HG03469 (cell line): ENCODE data around the gene TSC22D1.
"Not testable (repeated sequence)": the region's sequence is repeated elsewhere in the genome, so short reads cannot be mapped to it uniquely, and the experiment has no call there.

Source experiments
- ATAC-seq: cut with Tn5 transposase; IDR thresholded peaks from one replicate; pipeline ENCODE4 v1.9.1; 2021; ENCODE audit warnings: mild to moderate bottlenecking, moderate library complexity, moderate number of reproducible peaks; ENCODE audit not compliant: unreplicated experiment

The TSC22D1 gene

DNA sequence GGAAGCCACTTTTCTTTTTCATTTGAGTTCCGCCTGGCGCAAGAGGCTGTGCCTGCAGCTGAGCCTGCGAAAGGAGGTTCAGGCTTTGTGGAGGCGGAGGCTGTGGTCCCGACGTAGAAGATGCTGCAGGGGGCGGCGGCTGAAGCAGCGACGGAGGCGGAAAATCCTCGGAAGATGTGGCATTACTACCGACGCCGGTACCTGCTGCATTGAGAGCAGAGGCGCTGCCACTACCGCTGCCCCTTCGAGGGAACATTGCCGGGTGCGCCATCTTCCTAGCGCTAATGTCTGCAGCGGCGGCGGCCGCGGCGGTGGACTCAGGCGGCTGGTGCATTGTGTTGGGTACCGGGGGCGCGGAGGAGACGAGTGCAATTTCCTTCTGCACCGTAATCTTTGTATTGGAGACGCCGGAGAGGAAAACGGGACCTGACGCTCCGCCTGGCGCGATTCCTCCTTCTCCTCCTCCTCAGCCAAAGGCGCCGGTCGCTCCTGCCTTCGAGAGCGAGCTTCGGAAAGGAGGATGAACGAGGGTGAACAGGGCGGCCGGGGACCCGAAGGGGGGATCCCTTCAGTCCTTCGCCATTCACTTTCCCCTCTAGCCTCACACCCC, at the start of gene TSC22D1:
TSS of gene TSC22D1 (minus strand) at position 590 of the 610 bp plus-strand sequence. CDS start at position 334, 256 bp downstream.
- no peak for ATAC-seq

DNA sequence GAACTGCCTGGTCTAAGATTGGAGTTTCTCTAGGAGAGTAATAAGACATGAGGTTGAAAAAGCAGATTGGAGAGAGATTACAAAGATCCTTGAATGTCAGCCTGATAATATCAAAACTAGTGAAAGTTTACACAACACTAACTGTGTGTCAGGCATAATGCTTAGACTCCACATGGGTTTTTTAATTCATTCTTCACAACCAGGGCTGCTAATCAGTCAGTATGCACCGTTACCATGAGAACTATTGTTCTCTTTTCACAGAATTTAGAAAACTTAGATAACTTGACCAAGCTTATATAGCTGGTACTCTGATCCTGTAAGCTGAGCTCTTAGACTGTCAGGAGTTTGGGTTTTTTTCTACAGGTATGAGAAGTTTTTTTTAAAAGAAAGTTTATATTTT, 46.6 kb upstream of the TSC22D1 start:
- no peak for ATAC-seq

DNA sequence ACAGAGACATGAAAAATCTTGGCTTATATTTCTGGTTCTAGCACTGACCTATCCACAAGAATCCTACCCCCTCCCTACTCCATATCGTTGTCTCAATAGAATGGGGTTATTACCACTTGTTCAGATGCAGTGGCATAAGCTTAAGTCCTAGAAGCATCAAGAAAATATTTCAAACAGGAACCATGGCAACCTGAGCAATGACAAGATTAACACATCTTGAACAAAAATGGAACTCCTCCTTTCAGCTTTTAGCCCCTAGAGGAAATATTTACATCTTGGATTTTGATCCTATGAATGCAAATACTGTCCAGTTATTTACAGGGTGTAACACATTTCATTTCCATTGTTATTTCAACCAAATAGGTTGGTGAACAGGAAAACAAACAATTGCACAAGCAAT, 46.1 kb upstream of the TSC22D1 start:
- no peak for ATAC-seq

DNA sequence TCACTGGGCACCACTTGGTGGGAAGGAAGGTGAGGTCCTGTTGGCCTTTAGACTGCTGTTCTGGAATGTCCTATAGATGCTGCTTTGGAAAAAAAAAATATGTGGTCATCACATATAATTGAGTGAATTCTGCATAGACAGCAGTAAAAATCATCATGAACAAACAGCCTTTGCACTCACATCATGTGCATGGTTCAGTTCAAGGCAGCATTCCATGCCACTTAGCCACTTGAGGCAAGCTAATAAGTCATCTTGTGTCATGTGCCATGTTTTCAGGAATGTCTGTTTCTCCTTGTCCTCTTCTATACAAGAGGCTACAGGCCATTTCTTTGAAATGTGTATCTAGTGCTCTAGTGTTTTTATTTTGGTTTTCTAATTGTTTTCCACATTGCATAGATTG, 43.9 kb upstream of the TSC22D1 start:
- no peak for ATAC-seq

DNA sequence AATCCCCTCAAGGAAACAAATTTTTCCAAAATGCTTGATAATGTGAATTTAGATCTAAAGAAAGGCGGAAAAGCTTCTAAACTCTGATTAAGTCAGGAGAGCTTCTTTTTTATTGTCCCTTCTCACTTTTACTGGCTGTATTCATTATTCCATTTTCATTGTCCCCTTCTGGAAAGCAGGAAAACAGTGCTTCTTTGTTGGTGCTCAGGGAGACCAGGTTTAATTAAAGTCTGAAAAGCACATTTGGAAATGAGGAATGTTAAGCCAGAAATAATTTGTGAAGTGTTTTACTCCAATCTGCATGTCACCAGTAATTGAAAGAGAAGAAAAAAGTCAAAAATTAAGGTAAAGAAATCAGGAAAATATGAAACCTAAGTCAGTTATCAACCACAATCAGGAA, 43.5 kb upstream of the TSC22D1 start:
- no peak for ATAC-seq

DNA sequence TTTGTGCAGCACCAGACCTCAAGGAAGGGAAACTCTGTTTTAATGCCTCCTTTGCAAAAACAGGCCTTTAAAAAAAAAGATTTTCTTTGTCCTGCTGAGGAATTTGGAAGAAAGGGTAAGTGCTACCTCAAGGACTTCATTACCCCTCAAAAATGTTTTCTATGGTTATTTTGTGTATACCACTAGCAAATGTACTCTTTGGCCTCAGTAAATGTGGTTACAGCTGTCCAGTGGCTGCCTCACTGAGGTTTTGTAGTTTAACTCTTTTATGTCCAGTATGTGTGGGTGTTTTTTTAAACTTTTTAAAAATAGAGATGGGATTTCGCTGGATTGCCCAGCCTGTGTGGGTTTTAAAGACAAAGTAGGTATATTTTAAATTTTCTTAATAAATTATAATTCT, 42.2 kb upstream of the TSC22D1 start:
- ATAC-seq: no peak

DNA sequence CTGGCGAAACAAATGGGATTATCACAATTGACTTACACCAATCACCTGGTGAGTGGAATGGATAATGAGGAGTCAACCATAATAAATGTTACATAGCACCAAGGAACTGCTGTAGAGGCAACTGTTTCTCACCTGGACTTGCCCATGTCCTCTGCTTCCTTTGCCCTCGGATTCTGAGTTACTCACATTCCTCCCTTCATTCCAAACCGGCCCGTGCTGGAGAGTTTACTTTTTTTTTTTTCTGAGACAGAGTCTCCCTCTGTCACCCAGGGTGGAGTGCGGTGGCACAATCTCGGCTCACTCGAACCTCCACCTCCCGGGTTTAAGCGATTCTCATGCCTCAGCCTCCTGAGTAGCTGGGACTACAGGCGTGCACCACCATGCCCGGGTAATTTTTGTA, 41.5 kb upstream of the TSC22D1 start:
- ATAC-seq: no peak

DNA sequence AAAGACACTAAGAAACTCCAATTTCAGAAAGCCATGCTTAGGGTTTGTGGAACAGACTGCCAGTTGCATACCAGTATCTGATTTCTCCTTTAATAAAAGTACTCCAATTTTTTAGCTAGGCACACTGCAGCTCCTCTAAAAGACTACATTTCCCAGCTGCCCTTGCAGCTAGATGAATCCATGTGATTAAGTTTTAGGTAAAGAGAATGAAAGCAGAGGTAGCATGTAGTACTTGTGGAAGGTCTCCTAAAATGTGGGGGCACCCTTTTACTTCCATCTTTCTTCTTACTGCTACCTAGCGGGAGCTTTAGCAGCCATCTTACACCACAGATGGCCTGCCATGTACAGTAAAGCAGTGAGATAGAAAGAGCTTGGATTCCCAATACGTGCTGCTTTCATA, 33.0 kb upstream of the TSC22D1 start:
- no peak for ATAC-seq

DNA sequence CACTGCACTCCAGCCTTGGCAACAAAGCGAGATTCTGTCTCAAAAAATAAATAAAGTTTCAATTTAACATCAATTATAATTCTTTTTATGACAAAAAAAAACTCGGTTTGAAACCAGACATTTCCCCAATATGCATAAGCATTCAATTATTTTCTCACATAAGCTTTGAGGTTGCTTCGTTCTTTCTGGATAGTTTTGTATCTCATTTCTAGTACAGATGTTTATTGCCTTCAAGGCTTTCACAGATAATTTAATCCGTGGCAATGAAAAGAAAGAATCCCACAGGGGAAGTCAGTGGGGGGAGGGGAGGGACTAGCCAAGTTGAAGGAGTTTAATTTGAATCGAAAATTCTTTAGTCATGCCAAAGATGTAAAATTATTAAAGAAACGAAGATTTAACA, 29.6 kb upstream of the TSC22D1 start:
- no peak for ATAC-seq

DNA sequence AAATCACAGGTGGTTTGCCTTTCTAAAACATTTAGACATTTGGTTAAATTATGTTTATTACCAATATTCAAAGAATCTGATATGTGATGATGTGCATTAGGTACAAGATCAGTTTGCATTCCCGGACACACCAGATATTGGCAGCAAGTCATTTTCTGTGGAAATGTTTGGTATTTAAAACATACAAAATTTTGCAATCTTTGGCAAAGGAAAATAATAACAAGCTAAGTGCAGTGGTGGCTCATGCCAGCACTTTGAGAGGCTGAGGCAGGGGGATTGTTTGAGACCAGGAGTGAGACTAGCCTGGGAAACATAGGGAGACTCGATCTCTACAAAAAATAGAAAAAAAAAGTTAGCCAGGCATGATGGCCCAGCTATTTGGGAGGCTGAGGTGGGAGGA, 29.1 kb upstream of the TSC22D1 start:
- ATAC-seq: no peak

DNA sequence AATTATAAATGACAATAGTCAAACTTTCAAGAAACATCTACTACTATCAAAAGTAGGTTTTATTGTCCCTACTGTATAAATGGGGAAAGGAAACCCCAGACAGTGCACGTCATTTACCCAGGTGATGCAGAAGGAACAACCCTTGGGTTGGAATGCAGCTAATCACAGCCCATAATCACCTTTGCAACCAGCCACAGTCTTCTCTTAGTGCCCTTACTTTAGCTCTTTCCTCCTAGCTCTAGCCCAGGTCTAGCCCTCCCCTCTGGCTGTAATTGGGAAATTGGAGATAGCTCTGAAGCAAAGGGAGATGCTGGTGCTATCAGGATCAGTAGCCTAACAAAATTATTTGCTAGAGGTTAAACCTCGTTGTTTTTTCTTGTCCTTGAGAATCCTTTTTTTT, 25.5 kb upstream of the TSC22D1 start:
- ATAC-seq: no peak

DNA sequence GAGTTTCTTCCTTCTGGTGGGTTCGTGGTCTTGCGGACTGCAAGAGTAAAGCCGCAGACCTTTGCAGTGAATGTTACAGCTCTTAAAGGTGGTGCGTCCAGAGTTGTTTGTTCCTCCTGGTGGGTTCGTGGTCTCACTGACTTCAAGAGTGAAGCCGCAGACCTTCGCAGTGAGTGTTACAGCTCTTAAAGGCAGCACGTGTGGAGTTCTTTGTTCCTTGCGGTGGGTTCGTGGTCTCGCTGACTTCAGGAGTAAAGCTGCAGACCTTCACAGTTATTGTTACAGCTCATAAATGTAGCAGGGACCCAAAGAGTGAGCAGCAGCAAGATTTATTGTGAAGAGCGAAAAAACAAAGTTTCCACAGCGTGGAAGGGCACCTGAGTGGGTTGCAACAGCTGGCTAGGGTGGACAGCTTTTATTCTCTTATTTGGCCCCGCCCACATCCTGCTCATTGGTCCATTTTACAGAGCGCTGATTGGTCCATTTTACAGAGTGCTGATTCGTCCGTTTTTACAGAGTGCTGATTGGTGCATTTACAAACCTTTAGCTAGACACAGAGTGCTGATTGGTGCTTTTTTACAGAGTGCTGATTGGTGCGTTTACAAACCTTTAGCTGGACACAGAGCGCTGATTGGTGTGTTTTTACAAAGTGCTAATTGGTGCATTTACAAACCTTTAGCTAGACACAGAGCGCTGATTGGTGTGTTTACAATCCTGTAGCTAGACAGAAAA, 17.9 kb upstream of the TSC22D1 start:
- ATAC-seq: not testable (repeated sequence)

DNA sequence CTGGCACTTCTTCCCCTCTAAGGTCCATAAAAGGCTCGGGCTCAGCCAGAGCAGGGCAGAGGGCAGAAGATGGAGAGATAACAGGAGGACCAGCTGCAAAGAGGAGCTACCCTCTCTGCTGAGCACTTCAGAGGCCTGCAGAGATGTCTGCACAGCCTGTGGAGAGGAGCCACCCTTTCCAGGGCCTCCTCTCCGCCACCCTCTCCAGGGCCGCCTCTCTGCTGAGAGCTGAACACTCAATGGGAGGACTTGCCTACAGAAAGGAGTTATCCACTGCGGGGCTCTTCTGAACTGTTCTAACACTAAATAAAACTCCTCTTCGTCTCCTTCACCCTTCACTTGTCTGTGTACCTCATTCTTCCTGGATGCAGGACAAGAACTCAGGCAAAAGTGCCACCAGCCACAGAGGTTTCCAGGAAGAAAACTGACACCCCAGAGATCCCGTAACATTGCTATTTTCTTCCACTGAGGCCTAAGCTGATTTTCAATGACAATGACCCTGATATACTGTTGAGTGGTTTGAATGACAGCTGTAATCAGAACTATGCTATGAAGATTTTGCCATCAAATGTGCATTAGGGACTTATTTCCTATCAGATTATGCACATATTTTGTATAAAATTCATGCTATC, 16.2 kb upstream of the TSC22D1 start:
- ATAC-seq: no peak

DNA sequence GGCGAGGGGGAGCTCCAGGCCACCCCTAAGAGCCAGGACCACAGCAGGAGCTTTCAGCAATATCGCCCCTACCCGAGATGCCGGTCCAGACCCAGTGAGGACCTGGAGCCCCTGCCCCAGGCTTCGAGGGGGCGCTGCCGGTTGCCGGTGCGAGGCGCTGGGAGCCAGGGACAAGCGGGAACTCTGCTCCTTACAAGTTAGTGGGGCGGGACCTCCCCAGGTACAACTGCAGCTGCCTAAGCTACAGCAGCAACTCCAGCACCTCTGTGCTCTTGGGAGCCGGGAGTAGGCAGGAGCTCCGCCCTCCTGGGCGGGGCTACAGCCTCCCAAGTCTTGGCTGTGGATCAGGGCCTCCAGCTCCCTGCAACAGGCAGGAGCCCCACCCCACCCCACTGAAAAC, 15.2 kb upstream of the TSC22D1 start:
- ATAC-seq: no peak

DNA sequence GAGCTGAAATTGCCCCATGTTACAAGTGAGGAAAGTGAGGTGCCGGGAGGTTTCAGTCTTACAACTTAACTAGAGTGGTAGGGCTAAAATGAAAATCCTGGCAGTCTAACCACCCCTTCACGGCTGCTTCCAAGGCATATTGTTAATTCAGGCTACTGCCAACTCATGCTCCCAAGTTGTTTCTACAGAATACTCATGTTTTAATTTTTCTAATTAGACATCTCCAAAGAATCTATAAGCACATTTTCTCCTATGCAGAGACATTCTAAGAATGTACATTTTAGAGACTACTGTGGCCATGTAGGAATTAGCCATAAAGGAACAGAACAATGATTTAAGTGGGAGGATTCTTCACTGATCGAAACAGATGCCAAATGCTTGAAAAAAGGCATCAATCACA, 7.0 kb upstream of the TSC22D1 start:
- no peak for ATAC-seq

DNA sequence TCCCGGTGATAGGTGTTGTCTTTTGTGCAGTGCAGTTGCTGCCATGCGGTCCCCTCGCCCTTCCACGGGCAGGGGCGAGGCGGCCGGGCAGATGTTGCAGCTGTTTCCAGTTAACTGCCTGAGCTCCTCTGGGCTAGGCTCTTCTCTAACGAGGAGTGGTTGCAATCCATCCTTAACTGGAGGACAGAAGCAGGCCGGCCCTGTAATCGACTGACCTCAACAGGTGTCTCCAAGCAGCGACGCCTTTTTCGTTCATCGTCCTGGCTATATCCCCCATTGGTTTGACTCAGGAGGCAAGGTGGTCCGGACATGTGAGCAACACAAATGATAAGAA, 1.9 kb upstream of the TSC22D1 start:
- no peak for ATAC-seq

DNA sequence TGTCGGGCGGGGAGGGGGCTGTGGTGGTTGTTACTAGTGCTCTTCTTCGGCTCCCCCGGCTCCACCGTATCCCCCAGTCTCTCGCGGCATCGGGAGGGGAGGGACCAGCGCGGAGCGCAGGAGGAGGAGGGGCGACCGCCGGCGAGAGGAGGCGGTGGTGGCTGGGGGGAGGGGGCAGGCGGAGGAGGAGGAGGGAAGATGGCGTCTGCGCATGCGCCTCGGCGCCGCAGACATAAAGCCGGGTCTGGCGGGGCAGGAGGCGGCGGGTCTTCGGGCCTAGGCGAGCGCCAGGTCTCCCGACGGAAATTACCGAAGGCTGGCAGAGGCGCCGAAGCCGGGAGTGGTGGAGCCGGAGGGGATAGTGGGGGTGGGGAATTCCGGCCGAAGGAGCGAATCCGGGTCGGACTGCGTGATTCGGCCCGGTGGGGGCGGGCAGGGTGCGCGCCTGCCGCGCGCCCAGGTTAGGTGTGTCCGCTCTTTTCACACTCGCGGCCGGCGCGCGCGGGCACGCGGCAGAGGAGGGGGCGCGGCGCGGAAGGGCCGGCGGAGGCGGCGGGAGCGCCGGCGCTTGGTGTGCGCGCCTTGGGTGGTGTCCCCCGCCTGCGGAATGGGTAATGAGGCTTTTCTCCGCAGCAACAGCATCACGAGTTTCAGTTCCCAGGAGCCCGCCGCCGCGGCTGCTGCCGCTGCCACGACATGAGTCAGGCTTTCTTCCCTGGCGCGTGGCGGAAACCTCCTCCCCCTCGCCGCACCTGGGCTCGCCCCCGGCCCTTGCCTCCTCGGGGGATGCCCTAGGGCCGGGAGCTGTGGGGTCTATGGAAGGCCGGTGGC, 1.3 kb upstream of the TSC22D1 start:
- ATAC-seq: peak; percentile 55

DNA sequence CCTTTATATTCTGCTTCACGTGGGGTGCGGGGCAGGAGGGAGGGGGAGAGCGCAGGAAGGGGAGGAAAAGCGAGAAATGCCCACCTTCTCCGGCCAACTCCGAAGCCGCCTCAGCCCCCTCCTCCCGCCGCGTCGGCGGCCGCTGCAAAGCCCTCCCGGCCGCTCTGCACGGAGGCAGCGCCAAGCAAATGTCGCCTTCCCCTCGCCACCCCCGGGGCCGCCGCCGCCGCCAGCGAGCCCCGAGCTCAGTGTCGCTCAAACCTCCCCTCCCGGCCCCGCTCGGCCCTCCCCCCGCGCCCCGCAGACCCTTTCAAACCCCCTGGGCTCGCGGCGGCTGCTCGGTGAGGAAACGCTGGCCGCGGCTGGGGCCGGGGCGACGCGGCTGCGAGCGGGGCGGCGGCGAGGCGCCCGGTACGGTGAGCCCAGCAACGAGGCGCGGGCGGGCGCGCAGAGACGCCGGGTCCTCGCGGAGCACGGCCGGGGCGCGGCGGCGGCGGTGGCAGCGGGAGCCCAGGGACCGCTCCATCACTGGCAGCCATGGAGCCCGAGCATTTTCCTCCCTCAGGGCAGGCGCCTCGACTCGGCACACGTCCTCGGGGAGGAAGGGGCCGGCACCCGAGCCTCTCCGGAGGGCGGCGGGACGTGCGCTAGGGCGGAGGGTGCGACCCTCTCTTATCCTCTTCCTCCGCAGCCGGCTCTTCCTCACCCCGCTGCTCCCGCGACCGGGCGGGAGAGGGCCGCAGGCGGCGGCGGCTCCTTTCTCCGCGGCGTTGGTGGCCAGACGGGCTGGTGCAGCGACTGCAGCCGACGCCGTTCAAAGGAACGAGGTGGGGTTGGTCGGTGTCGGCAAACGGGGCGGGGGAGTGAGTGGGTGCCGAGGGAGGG, 463 bp upstream of the TSC22D1 start:
- ATAC-seq: peak; percentile 6

DNA sequence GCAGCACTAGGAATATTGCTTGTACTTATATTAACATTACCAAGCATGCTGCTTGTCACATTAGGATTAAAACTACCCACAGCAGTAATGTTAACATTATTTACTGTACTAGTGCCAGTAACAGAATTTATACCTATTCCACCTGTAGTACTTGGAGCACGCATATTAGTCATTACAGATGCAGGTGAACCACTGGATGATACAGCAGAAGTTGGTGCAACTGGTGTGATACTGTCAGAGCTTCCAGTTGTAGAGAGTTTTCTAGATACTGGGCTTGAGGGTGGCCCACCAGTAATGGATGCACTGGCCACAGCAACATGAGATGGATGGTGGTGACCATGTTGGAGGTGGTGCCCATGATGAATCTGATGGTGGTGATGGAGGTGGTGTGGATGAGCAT, 1.1 kb downstream of the TSC22D1 start:
- no peak for ATAC-seq

DNA sequence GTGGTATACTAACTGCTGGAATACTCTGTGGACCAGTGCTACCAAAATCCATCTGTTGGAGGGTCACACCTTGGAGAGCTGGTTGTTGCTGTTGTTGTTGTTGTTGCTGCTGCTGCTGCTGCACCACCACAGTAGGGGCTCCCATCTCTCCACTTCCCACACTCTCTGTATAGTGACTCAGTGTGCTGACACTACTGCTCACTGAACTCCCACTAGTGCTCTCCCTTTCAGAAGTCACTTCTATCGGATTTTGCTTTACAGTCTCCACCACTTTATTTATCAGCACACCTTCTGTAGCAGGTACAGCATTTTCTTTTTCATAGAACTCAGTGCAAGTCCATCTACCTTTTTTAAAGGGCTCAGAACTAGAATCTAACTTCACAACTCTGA, 1.7 kb downstream of the TSC22D1 start:
- ATAC-seq: no peak
